Neuronal stem cell (in vitro differentiated cells): ENCODE results near the gene PDGFD.

ENCODE experiments used
- DNase-seq: peaks from one replicate; pipeline ENCODE4 v3.0.0-alpha.2; 2013; ENCODE audit warnings: low spot score
- H2AFZ ChIP-seq: one replicate; pipeline ENCODE4 v1.6.1; 2013; ENCODE audit warnings: mild to moderate bottlenecking, low read length, inconsistent platforms
- H2AK5ac ChIP-seq: 2 replicates; pipeline ENCODE4 v1.6.1; 2013; ENCODE audit warnings: low read depth, mild to moderate bottlenecking, inconsistent platforms, low read length, moderate library complexity, mixed read lengths
- H2BK120ac ChIP-seq: 2 replicates; pipeline ENCODE4 v1.6.1; 2013; ENCODE audit warnings: low read depth, mild to moderate bottlenecking, inconsistent platforms, low read length, moderate library complexity, mixed read lengths
- H2BK12ac ChIP-seq: one replicate; pipeline ENCODE4 v1.6.1; 2013; ENCODE audit warnings: low read length, inconsistent platforms
- H2BK15ac ChIP-seq: 2 replicates; pipeline ENCODE4 v1.6.1; 2013; ENCODE audit warnings: mild to moderate bottlenecking, low read length, inconsistent platforms, mixed read lengths
- H2BK5ac ChIP-seq: one replicate; pipeline ENCODE4 v1.6.1; 2013; ENCODE audit warnings: inconsistent platforms, mild to moderate bottlenecking, low read length, moderate library complexity
- H3K14ac ChIP-seq: one replicate; pipeline ENCODE4 v1.6.1; 2013; ENCODE audit warnings: low read length, inconsistent platforms
- H3K18ac ChIP-seq: 2 replicates; pipeline ENCODE4 v1.6.1; 2013; ENCODE audit warnings: low read length, inconsistent platforms
- H3K23ac ChIP-seq: 2 replicates; pipeline ENCODE4 v1.6.1; 2013; ENCODE audit warnings: low read depth, mild to moderate bottlenecking, mixed read lengths, low read length, inconsistent platforms; ENCODE audit not compliant: poor library complexity
- H3K27ac ChIP-seq: replicated peaks from 3 replicates; pipeline ENCODE4 v1.5.1; 2013; ENCODE audit warnings: low read length, inconsistent platforms
- H3K27me3 ChIP-seq, 3 experiments: 2 replicates each; pipeline ENCODE4 v1.6.1; 2013; ENCODE audit warnings: low read length in 3 of 3, mild to moderate bottlenecking in 2 of 3, inconsistent platforms in 1 of 3, low read depth in 1 of 3, mixed read lengths in 1 of 3, moderate library complexity in 1 of 3; ENCODE audit not compliant: control insufficient read depth in 3 of 3, insufficient read depth in 3 of 3
- H3K36me3 ChIP-seq, 2 donors: replicated peaks in 1 of 2; 2 replicates each; pipeline ENCODE4 v1.6.1; 2013; ENCODE audit warnings: low read length in 2 of 2; ENCODE audit not compliant: control insufficient read depth in 2 of 2, insufficient read depth in 2 of 2
- H3K4ac ChIP-seq: 2 replicates; pipeline ENCODE4 v1.6.1; 2013; ENCODE audit warnings: inconsistent platforms, mild to moderate bottlenecking, low read length, moderate library complexity
- H3K4me1 ChIP-seq, 2 donors: 1 replicate in 1 of 2; 2 replicates in 1 of 2; pipeline ENCODE4 v1.6.1; 2013; ENCODE audit warnings: low read length in 2 of 2, low read depth in 1 of 2; ENCODE audit not compliant: control insufficient read depth in 2 of 2, insufficient read depth in 1 of 2
- H3K4me2 ChIP-seq: one replicate; pipeline ENCODE4 v1.6.1; 2013; ENCODE audit warnings: mild to moderate bottlenecking, low read length, inconsistent platforms; ENCODE audit not compliant: insufficient read depth, poor library complexity, severe bottlenecking
- H3K4me3 ChIP-seq, 2 donors: 2 replicates each; pipeline ENCODE4 v1.5.1; 2013; ENCODE audit warnings: low read length in 2 of 2, mild to moderate bottlenecking in 2 of 2, inconsistent platforms in 1 of 2, moderate library complexity in 1 of 2
- H3K79me1 ChIP-seq: one replicate; pipeline ENCODE4 v1.6.1; 2013; ENCODE audit warnings: low read depth, mild to moderate bottlenecking, inconsistent platforms, low read length, moderate library complexity
- H3K9ac ChIP-seq: one replicate; pipeline ENCODE4 v1.6.1; 2013; ENCODE audit warnings: mild to moderate bottlenecking, low read depth, low read length, inconsistent platforms; ENCODE audit not compliant: poor library complexity
- H3K9me3 ChIP-seq, 2 donors: replicated peaks in 1 of 2; 2 replicates each; pipeline versions ENCODE3 to v1.6.1; 2013; ENCODE audit warnings: low read length in 2 of 2, mild to moderate bottlenecking in 2 of 2, inconsistent platforms in 1 of 2, low read depth in 1 of 2, mixed read lengths in 1 of 2, moderate library complexity in 1 of 2; ENCODE audit not compliant: control insufficient read depth in 2 of 2, insufficient read depth in 1 of 2
- H4K8ac ChIP-seq: one replicate; pipeline ENCODE4 v1.6.1; 2013; ENCODE audit warnings: low read depth, mild to moderate bottlenecking, inconsistent platforms, low read length, moderate library complexity
- H4K91ac ChIP-seq: one replicate; pipeline ENCODE4 v1.6.1; 2013; ENCODE audit warnings: low read length, low read depth, mild to moderate bottlenecking, inconsistent platforms; ENCODE audit not compliant: poor library complexity
- WGBS, 2 donors: extraction: QIAGEN DNeasy Blood & Tissue Kit; methylation state at CpG; one replicate each; pipeline ENCODE4 v1.1.7; 2013; ENCODE audit warnings: missing lambda C conversion rate in 2 of 2, mixed read lengths in 1 of 2; ENCODE audit not compliant: insufficient read length in 2 of 2, insufficient replicate concordance in 1 of 2; ENCODE audit errors: extremely low coverage in 2 of 2; 5-methylcytosine and 5-hydroxymethylcytosine counted together

Gene PDGFD

GRCh38 chr11:104090767-104091166 is 73.2 kb downstream of the PDGFD start:
- Histone ChIP-seq H3K18ac (no peak overlapping the region), H3K79me1 (no peaks in the 10 kb centered on the region), H3K4me2 (no peak overlapping the region), H4K8ac (no peak overlapping the region), H3K4ac (no peak overlapping the region), H3K14ac (no peak overlapping the region), H4K91ac (no peak overlapping the region), H2BK12ac (no peak overlapping the region), H3K27ac (no peak overlapping the region), H3K9ac (no peak overlapping the region), H2AK5ac (no peak overlapping the region), H2BK15ac (no peak overlapping the region), H3K27me3 (no peaks in the 10 kb centered on the region), H3K23ac (no peak overlapping the region), H3K4me1 (no peaks in the 10 kb centered on the region), H3K36me3 (no peaks in the 10 kb centered on the region), H2BK120ac (no peak overlapping the region), H3K9me3 (no peaks in the 10 kb centered on the region), H2AFZ (no peak overlapping the region), H3K4me3 (no peak overlapping the region), H2BK5ac (no peak overlapping the region)
- WGBS, 2 donors = no CpG with 5 or more reads among the region's 3 CpGs
- DNase-seq = no peak

DNA sequence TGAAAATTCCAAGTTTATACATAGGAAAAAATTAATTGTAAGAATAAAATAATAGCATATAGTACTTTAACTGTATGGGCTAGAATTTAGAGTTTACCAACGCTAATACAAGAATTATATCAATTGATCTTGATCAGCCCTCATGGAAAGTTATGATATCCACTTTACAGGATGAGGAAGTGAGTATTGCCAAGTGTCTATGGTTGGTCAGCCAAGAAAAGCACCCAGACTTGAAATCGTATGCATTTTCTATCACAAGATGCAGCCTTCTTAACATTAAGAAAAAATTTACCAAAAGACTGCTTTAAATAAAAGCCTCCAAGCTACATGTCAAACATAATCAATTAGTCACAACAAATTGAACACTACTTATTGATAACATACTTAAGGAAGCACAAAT is 74.5 kb downstream of the PDGFD start:
- H3K79me1 ChIP-seq = no peaks in the 10 kb centered on the region
- H3K36me3 ChIP-seq = no peaks in the 10 kb centered on the region
- H3K27me3 ChIP-seq = no peaks in the 10 kb centered on the region
- H2AK5ac ChIP-seq = no peak overlapping the region
- H2BK120ac ChIP-seq = no peak overlapping the region
- no peak overlapping the region for H2AFZ ChIP-seq
- H2BK15ac ChIP-seq = no peak overlapping the region
- H2BK12ac ChIP-seq = no peak overlapping the region
- H3K4ac ChIP-seq = no peak overlapping the region
- H2BK5ac ChIP-seq = no peak overlapping the region
- H3K9ac ChIP-seq = no peak overlapping the region
- H4K91ac ChIP-seq = no peak overlapping the region
- WGBS, 2 donors = no CpG with 5 or more reads among the region's 2 CpGs
- H3K4me2 ChIP-seq = no peak overlapping the region
- no peak overlapping the region for H4K8ac ChIP-seq
- no peaks in the 10 kb centered on the region for H3K4me1 ChIP-seq
- no peak overlapping the region for H3K27ac ChIP-seq
- H3K9me3 ChIP-seq = no peaks in the 10 kb centered on the region
- no peak overlapping the region for H3K18ac ChIP-seq
- DNase-seq = no peak
- H3K23ac ChIP-seq = no peak overlapping the region
- no peak overlapping the region for H3K4me3 ChIP-seq
- no peak overlapping the region for H3K14ac ChIP-seq

GRCh38 chr11:104086621-104087020 is 77.3 kb downstream of the PDGFD start:
- no peak overlapping the region for H2BK12ac ChIP-seq
- no peak overlapping the region for H3K14ac ChIP-seq
- H2BK120ac ChIP-seq = no peak overlapping the region
- H3K79me1 ChIP-seq = no peaks in the 10 kb centered on the region
- no peaks in the 10 kb centered on the region for H3K4me1 ChIP-seq
- no peak overlapping the region for H3K18ac ChIP-seq
- H2AK5ac ChIP-seq = no peak overlapping the region
- DNase-seq = no peak
- H3K36me3 ChIP-seq = no peaks in the 10 kb centered on the region
- no peak overlapping the region for H4K8ac ChIP-seq
- no peaks in the 10 kb centered on the region for H3K9me3 ChIP-seq
- H3K4me3 ChIP-seq = no peak overlapping the region
- H2BK15ac ChIP-seq = no peak overlapping the region
- H2AFZ ChIP-seq = no peak overlapping the region
- no peak overlapping the region for H3K4me2 ChIP-seq
- H4K91ac ChIP-seq = no peak overlapping the region
- no peak overlapping the region for H3K27ac ChIP-seq
- no peak overlapping the region for H3K4ac ChIP-seq
- WGBS, 2 donors = no CpG with 5 or more reads among the region's 5 CpGs
- H3K9ac ChIP-seq = no peak overlapping the region
- no peak overlapping the region for H3K23ac ChIP-seq
- no peaks in the 10 kb centered on the region for H3K27me3 ChIP-seq
- H2BK5ac ChIP-seq = no peak overlapping the region

DNA sequence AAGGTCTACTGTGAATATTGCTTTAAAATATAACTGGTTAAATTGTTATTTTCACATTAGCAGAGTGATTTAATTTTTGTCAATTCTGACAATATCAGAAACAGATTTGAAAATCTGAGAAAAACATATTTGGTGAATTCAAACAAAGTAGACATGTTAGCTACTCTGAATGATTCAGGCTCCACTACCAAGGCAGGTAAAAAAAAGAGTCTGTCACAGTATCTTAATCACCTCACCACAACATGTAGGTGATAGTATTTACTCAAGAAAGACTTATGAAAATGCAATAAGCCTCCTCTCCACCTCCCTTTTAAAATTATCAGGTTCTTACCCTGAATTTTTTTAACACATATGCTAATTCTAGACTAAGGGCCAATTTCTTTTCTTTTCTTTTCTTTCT is 85.0 kb downstream of the PDGFD start:
- no peaks in the 10 kb centered on the region for H3K36me3 ChIP-seq
- no peak for DNase-seq
- no peak overlapping the region for H3K14ac ChIP-seq
- no peak overlapping the region for H3K4me2 ChIP-seq
- no peak overlapping the region for H3K4me3 ChIP-seq
- H3K79me1 ChIP-seq = no peaks in the 10 kb centered on the region
- H3K9me3 ChIP-seq = no peaks in the 10 kb centered on the region
- H3K4ac ChIP-seq = no peak overlapping the region
- H3K23ac ChIP-seq = no peak overlapping the region
- H2BK15ac ChIP-seq = no peak overlapping the region
- H3K9ac ChIP-seq = no peak overlapping the region
- no peaks in the 10 kb centered on the region for H3K4me1 ChIP-seq
- no peak overlapping the region for H3K18ac ChIP-seq
- no peak overlapping the region for H2BK12ac ChIP-seq
- no peak overlapping the region for H4K8ac ChIP-seq
- no peak overlapping the region for H2BK120ac ChIP-seq
- no peaks in the 10 kb centered on the region for H3K27me3 ChIP-seq
- H2BK5ac ChIP-seq = no peak overlapping the region
- no peak overlapping the region for H2AFZ ChIP-seq
- no peak overlapping the region for H2AK5ac ChIP-seq
- H4K91ac ChIP-seq = no peak overlapping the region
- H3K27ac ChIP-seq = no peak overlapping the region
